Gastroesophageal sphincter (tissue), 4 donors: ENCODE measurements around the gene CTNNA2. TPM values are rescaled to one million over a fixed set of nuclear protein-coding genes. Genes with fewer than 3 reads are reported as not detected.

Source experiments
- ATAC-seq: fragments of 150-250 bp; one replicate; pipeline ENCODE4 v1.9.1; 2016; ENCODE audit warnings: mild to moderate bottlenecking, moderate library complexity
- H3K27ac ChIP-seq, 4 donors: fragments of 200-600 bp; sonication (generic) in 3 of 4; 1 replicate in 3 of 4; 2 replicates in 1 of 4; pipeline ENCODE4 v1.5.1; 2016 to 2019
- H3K27me3 ChIP-seq: fragments of 200-600 bp; sonication (generic); one replicate; pipeline ENCODE4 v1.5.1; 2019
- H3K36me3 ChIP-seq, 2 donors: fragments of 200-600 bp; sonication (generic); one replicate each; pipeline ENCODE4 v1.5.1; 2019; ENCODE audit warnings: control low read depth in 1 of 2
- H3K4me1 ChIP-seq, 3 donors: fragments of 200-600 bp; sonication (generic); 1 replicate in 2 of 3; 2 replicates in 1 of 3; pipeline ENCODE4 v1.5.1; 2016 to 2019; ENCODE audit warnings: control low read depth in 2 of 3
- H3K4me3 ChIP-seq, 2 donors: fragments of 200-600 bp; sonication (generic); one replicate each; pipeline ENCODE4 v1.5.1; 2019; ENCODE audit warnings: mild to moderate bottlenecking in 1 of 2, moderate library complexity in 1 of 2
- H3K9me3 ChIP-seq, 3 donors: fragments of 200-600 bp; sonication (generic); one replicate each; pipeline ENCODE4 v1.5.1; 2017 to 2019; ENCODE audit warnings: control low read depth in 2 of 3
- EP300 ChIP-seq: sonication (generic); formaldehyde crosslinking; IDR thresholded peaks from one replicate; pipeline ENCODE4 v1.6.1; 2017; ENCODE audit warnings: antibody characterized with exemption, mild to moderate bottlenecking
- POLR2A ChIP-seq, 2 donors: fragments of 450-650 bp; IDR thresholded peaks; one replicate each; pipeline ENCODE4 v1.6.1; 2017; ENCODE audit warnings: antibody characterized with exemption in 2 of 2, mild to moderate bottlenecking in 2 of 2, moderate library complexity in 1 of 2
- POLR2AphosphoS5 ChIP-seq: sonication (generic); formaldehyde crosslinking; IDR thresholded peaks from one replicate; pipeline ENCODE4 v1.6.1; 2017; ENCODE audit warnings: antibody characterized with exemption
- WGBS, 2 donors: methylation state at CpG; one replicate each; pipeline ENCODE4 v1.1.5; 2018; ENCODE audit warnings: low coverage in 1 of 2; 5-methylcytosine and 5-hydroxymethylcytosine counted together
- total RNA-seq, 4 donors: library from RNA; depleted of rRNA; stranded (reverse); fragments of >200 nt; gene quantifications; one replicate each; pipeline ENCODE4 v1.1.0, GENCODE V29; 2016
- TF ChIP-seq, protein P1 (sequence below), 4 experiments: fragments of 200-600 bp in 2 of 4; fragments of 450-650 bp in 2 of 4; sonication (generic) in 1 of 4; IDR thresholded peaks; one replicate each; pipeline ENCODE4 v1.5.1; 2017 to 2019; ENCODE audit warnings: antibody characterized with exemption in 4 of 4, mild to moderate bottlenecking in 2 of 4, moderate library complexity in 2 of 4

CTNNA2 gene
- total RNA-seq, 4 donors from 2014 or later, result 0.15 to 4.2 (median 0.68) TPM

DNA sequence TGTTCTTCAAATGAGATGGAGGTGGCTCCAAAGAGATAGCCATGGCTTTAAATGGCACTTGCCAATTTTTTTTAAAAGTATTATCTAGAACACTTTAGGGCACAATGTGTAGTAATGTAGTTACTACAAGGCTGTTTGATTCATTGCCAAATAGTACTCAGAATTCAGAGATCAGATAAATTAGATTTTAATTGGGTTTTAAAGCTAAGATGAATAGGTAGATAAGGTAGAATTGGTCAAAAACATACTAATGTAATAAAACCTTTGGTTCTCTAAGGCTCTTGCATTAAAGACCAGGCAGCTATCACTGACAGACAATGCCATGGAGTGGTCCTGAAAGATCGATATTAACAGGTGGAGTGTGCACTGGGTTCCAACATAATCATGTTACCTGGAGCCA is 425.8 kb downstream of the CTNNA2 start:
- no peaks in the 10 kb centered on the region for H3K36me3 ChIP-seq
- TF ChIP-seq, protein P1, sequence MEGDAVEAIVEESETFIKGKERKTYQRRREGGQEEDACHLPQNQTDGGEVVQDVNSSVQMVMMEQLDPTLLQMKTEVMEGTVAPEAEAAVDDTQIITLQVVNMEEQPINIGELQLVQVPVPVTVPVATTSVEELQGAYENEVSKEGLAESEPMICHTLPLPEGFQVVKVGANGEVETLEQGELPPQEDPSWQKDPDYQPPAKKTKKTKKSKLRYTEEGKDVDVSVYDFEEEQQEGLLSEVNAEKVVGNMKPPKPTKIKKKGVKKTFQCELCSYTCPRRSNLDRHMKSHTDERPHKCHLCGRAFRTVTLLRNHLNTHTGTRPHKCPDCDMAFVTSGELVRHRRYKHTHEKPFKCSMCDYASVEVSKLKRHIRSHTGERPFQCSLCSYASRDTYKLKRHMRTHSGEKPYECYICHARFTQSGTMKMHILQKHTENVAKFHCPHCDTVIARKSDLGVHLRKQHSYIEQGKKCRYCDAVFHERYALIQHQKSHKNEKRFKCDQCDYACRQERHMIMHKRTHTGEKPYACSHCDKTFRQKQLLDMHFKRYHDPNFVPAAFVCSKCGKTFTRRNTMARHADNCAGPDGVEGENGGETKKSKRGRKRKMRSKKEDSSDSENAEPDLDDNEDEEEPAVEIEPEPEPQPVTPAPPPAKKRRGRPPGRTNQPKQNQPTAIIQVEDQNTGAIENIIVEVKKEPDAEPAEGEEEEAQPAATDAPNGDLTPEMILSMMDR (IDR thresholded peaks at IDR 0.05), result no peak
- TF ChIP-seq EP300 (no peak), POLR2AphosphoS5 (no peak), POLR2A (IDR thresholded peaks at IDR 0.05) (no peak)
- H3K9me3 ChIP-seq, result no peaks in the 10 kb centered on the region
- H3K4me1 ChIP-seq, result peaks cover 0 to 5% (median 0%) of the 10 kb centered on the region in 3 donors
- 70 to 89% methylated on average over 1 of the region's 1 CpG for WGBS, 2 donors
- H3K4me3 ChIP-seq, result no peak overlapping the region
- peaks cover 7% of the 10 kb centered on the region for H3K27me3 ChIP-seq
- no peak overlapping the region for H3K27ac ChIP-seq
- ATAC-seq, result no peak

DNA sequence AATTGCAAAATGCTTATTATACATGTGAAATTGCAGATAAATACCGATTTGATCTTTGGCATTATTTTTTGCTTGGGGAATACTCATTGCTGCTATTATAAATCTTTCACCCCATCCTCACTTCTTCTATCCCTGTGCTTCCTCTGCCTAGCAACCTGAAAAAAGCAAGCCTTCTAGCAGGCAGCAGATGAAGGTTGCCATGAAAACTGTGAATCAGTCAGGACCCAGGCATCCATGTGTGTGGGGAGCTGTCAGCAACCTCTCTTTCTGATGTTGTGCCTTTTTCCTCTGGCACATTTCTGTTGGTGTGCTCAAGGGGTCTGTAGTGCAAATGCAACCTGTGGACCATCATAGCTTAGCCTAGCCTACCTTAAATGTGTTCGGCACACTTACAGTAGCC is 427.5 kb downstream of the CTNNA2 start:
- Histone ChIP-seq H3K4me3 (no peak overlapping the region), H3K27me3 (peaks cover 7% of the 10 kb centered on the region), H3K4me1 (peaks cover 0 to 5% (median 0%) of the 10 kb centered on the region in 3 donors), H3K36me3 (no peaks in the 10 kb centered on the region), H3K9me3 (no peaks in the 10 kb centered on the region), H3K27ac (no peak overlapping the region)
- no peak for ATAC-seq
- no peak for TF ChIP-seq EP300
- no peak for TF ChIP-seq POLR2A (IDR thresholded peaks at IDR 0.05)
- no peak for TF ChIP-seq POLR2AphosphoS5
- TF ChIP-seq, protein P1 (IDR thresholded peaks at IDR 0.05), result no peak
- 92 to 95% methylated on average over 2 of the region's 2 CpGs for WGBS, 2 donors

DNA sequence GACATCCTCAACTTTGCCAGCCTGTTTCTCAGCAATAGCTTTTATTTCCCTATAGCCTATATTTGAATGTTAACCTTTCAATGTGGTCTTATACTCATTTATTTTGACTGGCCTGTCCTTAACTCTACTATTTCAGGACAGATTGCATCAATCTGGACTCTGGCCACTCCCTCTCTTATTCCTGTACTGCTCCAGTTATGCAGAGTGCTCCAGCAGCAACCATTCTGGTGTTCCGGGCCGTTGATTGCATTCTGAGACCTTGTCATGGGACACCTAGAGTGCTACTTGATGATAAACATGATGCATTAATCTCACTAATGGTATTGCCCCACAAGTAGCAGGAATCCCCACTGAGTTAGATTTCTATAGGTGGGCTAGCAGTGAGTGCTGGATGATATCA is 428.3 kb downstream of the CTNNA2 start:
- Histone ChIP-seq H3K27me3 (peaks cover 7% of the 10 kb centered on the region), H3K27ac (no peak overlapping the region), H3K36me3 (no peaks in the 10 kb centered on the region), H3K4me1 (peaks cover 0 to 2% (median 0%) of the 10 kb centered on the region in 3 donors), H3K4me3 (no peak overlapping the region), H3K9me3 (no peaks in the 10 kb centered on the region)
- WGBS, 2 donors, result 73 to 80% methylated on average over 2 of the region's 2 CpGs
- TF ChIP-seq EP300 (no peak), POLR2AphosphoS5 (no peak), POLR2A (IDR thresholded peaks at IDR 0.05) (no peak)
- TF ChIP-seq, protein P1 (IDR thresholded peaks at IDR 0.05), result no peak
- no peak for ATAC-seq

DNA sequence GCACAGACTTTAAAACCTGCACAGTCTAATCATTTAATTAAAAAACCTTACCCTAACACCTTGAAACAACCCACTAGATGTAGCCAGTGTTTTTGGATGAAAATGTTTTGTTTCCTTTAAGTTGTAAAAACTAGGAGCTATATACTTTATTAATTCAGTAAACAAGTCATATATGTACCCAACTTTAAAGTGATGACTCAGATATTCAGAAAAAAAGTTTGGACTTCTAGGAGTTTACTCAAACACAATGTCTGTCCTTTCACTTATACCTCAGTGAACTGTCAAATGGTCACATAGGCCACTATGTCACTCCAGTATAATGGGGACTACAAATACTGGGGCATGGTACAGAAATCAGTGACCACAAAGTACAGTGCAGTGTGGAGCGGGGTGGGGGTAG is 431.4 kb downstream of the CTNNA2 start:
- ATAC-seq, result no peak
- TF ChIP-seq, protein P1 (IDR thresholded peaks at IDR 0.05), result no peak
- TF ChIP-seq POLR2A (IDR thresholded peaks at IDR 0.05) (no peak), EP300 (no peak), POLR2AphosphoS5 (no peak)
- H3K4me3 ChIP-seq, result no peak overlapping the region
- no peak overlapping the region for H3K27ac ChIP-seq
- no peaks in the 10 kb centered on the region for H3K9me3 ChIP-seq
- H3K27me3 ChIP-seq, result no peaks in the 10 kb centered on the region
- no peaks in the 10 kb centered on the region for H3K4me1 ChIP-seq
- H3K36me3 ChIP-seq, result no peaks in the 10 kb centered on the region
- 83 to 100% methylated on average over 1 of the region's 1 CpG for WGBS, 2 donors

DNA sequence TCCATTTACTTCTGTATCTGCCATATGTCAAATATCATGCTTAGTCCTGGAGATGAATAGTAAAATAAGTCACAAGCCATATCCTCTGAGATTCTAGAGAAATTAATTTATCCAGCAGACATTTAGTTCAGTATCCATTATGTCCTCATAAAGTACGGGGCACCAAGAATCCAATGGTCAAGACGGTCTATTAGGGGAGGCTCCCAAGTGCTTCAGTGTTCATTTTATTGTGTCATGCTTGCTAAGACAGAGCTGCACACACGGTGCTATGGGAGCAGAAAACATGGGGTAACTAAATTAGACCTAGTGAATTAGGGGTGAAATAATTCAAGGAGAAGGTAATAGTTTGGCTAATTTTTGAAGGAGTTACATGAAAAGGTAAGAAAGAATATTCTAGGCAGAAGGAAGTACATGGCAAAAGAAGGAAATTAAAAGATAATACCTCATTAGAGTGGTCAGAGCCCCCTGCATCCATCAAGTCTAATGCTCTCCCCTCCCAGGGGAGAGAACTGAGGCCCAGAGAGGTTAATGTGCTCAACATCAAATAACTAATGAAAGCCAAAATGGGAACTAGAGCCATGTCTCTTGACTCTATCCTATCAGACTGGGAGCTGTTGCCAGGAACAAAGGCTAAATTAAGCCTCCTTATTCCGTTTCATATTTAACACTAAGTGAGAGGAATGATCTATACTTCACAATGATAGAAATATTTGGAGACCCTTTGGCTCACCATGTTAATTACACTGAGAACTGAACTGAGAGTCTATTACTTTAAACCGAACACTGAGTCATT is 433.0 kb downstream of the CTNNA2 start:
- Histone ChIP-seq H3K4me3 (no peak overlapping the region), H3K4me1 (no peaks in the 10 kb centered on the region), H3K36me3 (no peaks in the 10 kb centered on the region), H3K27me3 (no peaks in the 10 kb centered on the region), H3K9me3 (no peaks in the 10 kb centered on the region), H3K27ac (no peak overlapping the region)
- ATAC-seq, result no peak
- WGBS, 2 donors, result 48 to 68% methylated on average over 2 to 5 of the region's 5 CpGs
- TF ChIP-seq, protein P1 (IDR thresholded peaks at IDR 0.05), result no peak
- TF ChIP-seq POLR2A (IDR thresholded peaks at IDR 0.05) (no peak), POLR2AphosphoS5 (no peak), EP300 (no peak)
